SK-N-MC (cell line): ENCODE results near the gene TGFBRAP1.

Experiments
- EZH2 ChIP-seq: fragments of 200-600 bp; sonication (generic); IDR thresholded peaks from one replicate; pipeline ENCODE4 v1.6.1; 2017; ENCODE audit warnings: antibody characterized with exemption
- FOXP2 ChIP-seq: optimal IDR thresholded peaks from 2 replicates; pipeline ENCODE3; 2011; ENCODE audit warnings: mild to moderate bottlenecking, moderate library complexity; ENCODE audit not compliant: insufficient read depth; ENCODE audit errors: extremely low read length, control extremely low read depth
- POLR2AphosphoS5 ChIP-seq: IDR thresholded peaks from 2 replicates; pipeline ENCODE4 v1.6.1; 2012; ENCODE audit warnings: mild to moderate bottlenecking, low read depth, low read length, borderline replicate concordance

DNA sequence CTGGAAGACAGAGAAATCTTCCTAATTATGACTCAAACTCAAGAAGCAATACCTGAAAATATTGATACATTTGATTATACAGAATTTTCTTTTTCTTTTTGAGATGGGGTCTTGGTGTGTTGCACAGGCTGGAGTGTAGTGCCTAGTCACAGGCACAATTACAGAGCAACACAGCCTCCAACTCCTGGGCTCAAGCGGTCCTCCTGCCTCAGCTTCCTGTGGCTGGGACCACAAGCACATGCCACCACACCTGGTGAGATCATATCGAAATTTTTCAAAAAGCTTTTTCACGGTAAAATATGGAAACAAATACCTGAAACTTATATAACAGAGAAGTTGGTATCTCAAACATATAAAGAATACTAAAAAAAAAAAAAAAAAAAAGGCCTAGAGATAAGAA is 27.9 kb downstream of the TGFBRAP1 start:
- TF ChIP-seq POLR2AphosphoS5 (no peak), EZH2 (no peak), FOXP2 (no peak)
